Measurements from ENCODE around the gene ITIH1.
A peak's percentile ranks its signal among the peaks of the same experiment; 100 is the strongest.
"Not testable (repeated sequence)": the region's sequence is repeated elsewhere in the genome, so short reads cannot be mapped to it uniquely, and the experiment has no call there.

The ITIH1 gene

GRCh38 chr3:52777127-52777958 is at the start of gene ITIH1:
Gene ITIH1 (plus strand): TSS chr3:52777599. CDS start chr3:52777616, 17 bp downstream.
- no peak for DNase-seq (ENCODE audit: low read depth in 2 of 2)

GRCh38 chr3:52728753-52729152 is 48.6 kb upstream of the ITIH1 start:
- not testable (repeated sequence) for DNase-seq (ENCODE audit: low read depth in 2 of 2)

DNA sequence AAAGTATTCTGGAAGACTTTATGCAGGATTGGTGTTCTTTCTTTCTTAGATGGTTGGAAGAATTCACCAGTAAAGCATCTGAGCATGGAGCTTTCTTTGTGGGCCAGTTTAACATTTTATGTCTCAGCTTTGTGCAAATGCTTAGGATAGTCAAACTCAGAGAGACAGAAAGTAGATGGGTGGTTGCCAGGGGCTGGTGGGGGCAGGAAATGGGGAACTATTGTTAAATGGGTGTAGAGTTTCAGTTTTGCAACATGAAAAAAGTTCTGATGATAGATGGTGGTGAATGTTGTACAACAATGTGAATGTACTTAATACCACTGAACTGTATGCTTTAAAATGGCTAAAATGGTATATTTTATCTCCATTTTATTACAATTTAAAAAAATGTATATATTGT is 46.7 kb upstream of the ITIH1 start:
- no peak for DNase-seq (ENCODE audit: low read depth in 2 of 2)

- no peak for DNase-seq (ENCODE audit: low read depth in 2 of 2)
These were observed 45.8 kb upstream of the ITIH1 start for GRCh38 chr3:52731590-52731989.

DNA sequence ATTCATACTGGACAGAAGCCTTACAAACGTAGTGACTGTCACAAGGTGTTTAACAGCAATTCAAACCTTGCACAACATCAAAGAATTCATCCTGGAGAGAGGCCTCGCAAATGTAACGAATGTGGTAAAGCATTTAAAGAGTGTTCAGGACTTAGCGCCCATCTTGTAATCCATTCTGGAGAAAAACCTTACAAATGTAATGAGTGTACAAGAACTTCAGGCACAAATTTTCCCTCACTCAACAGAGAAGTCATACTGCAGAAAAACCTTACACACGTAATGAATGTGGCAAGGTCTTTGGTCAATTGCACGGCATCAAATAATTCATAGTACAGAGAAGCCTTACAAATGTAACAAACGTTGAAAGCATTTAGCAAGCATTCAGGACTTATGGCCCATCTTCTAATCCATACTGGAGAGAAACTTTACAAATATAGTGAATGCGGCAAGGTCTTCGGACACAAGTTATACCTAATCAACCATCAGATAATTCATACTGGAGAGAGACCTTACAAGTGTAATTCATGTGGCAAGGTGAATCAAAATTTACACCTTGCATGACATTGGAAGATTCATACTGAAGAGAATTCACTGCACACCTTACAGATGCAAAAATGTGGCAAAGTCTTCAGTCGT is 44.0 kb upstream of the ITIH1 start:
- DNase-seq (ENCODE audit: low read depth in 2 of 2): no peak

DNA sequence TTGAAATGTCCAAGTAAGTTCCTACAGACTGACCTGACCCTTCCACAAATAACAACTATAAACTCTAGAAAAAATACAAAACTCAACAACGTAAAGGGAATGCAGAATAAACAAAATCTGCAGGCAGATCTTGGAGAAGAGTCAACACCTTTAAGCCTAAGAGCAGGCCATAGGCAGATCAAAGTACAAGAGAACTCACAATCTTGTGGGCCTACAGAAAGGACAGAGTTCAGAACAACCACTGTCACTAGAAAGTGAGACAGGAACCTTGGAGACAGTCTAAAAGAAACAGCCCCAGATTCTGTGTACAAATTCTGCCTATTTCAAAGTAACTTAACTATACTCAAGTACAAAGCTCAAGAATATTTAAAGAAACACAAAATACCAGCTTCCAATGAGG is 37.7 kb upstream of the ITIH1 start:
- no peak for DNase-seq (ENCODE audit: low read depth in 2 of 2)

GRCh38 chr3:52742418-52743041 is 34.9 kb upstream of the ITIH1 start:
- no peak for DNase-seq (ENCODE audit: low read depth in 2 of 2)

- no peak for DNase-seq (ENCODE audit: low read depth in 2 of 2)
These were observed 34.2 kb upstream of the ITIH1 start for GRCh38 chr3:52743152-52743551.

DNA sequence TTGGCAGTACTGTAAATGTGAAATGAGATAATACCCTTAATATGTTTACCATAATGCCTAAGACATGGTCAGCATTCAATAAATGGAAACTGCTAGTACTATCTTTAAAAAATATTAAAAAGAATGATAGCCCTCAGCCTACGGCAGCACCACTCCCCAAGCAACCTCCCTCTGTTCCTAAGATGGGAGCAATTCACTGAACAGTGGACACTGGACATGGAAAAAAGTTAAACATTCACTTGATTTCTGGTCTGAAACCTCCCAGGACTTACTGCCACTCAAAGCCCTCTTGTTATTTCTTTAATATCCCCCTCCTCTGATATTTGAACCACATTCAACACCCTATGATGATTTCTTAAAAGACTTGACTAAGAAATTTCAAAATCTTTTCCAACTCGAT is 33.7 kb upstream of the ITIH1 start:
- no peak for DNase-seq (ENCODE audit: low read depth in 2 of 2)

DNA sequence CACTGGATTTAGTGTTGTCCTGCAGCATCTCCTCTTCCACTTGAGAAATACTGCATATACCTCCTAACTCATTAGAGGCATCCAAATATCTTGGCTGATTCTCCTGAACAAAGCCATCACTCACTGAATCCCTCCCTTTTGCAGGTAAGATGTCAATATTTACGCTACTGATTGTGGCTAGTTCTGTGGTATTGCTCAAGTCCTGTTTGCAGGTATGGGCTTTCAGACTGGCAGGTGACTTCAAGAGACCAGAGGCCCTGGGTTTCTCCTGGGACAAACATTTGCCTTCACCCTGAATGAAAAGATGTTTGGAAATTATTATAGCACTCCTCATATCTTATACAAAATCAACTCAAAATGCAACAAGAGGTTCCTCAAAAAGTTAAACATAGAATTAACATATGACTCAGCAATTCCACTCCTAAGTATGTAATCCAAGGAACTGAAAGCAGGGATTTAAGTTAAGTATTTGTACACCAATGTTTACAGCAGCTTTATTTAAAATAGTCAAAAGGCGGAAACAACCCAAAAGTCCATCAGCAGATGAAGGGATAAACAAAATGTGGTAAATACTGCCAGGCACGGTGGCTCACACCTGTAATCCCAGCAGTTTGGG is 25.2 kb upstream of the ITIH1 start:
- no peak for DNase-seq (ENCODE audit: low read depth in 2 of 2)

- no peak for DNase-seq (ENCODE audit: low read depth in 2 of 2)
These were observed 23.0 kb upstream of the ITIH1 start for GRCh38 chr3:52754373-52754772.

GRCh38 chr3:52756141-52756540 is 21.3 kb upstream of the ITIH1 start:
- DNase-seq (ENCODE audit: low read depth in 2 of 2): no peak

DNA sequence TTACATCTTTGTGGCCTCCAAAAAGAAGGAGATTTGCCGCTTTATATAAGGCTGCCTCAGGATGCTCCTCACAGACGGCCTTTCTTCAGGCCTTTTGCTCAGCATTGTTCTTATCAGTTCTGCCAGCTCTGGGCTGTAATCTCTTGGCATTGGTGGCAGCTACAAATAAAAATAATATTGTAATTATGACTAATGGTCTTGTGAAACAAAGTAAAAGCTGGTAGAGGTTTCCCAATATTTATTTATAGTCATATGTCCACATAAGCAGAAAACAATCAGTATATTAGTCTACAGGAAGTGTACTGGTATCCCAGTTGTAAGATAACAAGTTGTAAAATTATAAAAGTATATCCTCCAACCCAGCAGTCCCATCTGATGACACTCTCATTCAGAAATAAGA is 13.9 kb upstream of the ITIH1 start:
- no peak for DNase-seq (ENCODE audit: low read depth in 2 of 2)

- DNase-seq (ENCODE audit: low read depth in 2 of 2): no peak
These were observed 7.5 kb upstream of the ITIH1 start for GRCh38 chr3:52769786-52770455.

DNA sequence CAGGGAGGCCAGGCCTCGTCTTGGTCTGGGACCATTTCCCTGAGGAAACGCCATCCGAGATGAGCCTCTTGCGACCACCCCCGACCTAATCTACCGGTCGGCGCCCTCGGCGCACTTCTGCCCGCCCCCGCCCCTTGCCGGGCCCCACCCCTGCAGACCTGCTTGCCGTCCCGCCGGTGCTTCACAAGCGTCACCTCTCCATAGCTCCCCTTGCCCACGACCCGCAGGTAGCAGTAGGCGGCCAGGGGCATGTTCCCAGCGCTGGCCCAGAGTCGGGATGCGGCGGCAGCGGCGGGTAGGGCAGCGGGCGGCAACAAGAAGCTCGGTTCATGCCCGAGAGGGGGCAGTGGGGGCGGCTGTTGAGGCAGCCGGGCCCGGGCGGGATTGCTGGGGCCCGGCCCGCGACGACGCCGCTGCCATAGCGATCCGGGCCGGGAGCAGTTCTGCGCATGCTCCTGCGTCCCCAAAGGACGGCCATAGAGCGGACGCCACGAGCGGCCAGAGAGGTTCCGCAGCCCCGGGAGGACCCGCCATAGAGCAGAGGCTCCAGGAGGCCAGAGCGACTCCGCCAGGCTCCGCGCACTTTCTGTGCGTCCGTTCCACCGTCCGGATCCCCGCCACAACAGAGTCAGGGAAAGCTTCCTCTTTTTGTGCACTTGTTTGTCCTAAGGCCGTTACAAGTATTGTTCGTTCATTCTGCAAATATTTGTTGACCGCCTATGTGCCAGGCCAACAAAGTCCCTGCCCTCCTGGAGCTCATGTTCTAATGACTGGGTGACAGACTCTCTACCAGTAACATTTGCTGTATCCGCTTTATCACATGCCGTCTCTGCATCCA is 6.7 kb upstream of the ITIH1 start, which contains the start of gene NEK4:
TSS of gene NEK4 (minus strand) at position 445 of the 838 bp plus-strand sequence. CDS start at position 251, 194 bp downstream.
- peak; percentile 80 to 85 for DNase-seq (ENCODE audit: low read depth in 2 of 2)

DNA sequence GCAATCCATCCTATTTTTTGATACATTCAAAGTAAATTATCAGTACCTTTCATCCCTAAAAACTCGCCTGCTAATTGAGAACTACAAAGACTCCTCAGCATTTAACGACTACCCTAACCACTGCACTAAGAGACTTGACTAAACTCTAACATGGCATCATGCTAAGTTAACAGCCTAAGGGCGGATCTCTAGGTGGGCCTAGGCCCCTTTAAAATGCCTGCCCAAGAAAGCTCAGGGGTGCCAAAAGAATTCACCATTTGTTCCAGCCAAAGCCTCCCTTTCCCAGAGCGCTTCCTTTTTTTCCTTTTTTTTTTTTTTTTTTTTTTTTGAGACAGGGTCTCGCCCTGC is 6.1 kb upstream of the ITIH1 start:
- DNase-seq (ENCODE audit: low read depth in 2 of 2): no peak

DNA sequence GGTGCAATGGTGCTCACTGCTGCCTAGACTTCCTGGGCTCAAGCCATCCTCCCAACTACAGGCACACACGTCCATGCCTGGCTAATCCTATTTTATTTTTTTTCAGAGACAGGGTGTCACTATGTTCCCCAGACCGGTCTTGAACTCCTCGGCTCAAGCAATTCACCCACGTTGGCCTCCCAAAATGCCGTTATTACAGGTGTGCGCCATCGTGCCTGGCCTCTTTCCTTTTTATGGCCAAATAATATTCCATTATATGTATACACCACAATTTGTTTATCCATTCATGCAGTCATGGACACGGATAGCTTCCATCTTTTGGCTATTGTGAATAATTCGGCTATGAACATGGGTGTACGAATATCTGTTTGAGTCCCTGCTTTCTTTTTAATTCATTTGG is 5.7 kb upstream of the ITIH1 start:
- DNase-seq (ENCODE audit: low read depth in 2 of 2): no peak

DNA sequence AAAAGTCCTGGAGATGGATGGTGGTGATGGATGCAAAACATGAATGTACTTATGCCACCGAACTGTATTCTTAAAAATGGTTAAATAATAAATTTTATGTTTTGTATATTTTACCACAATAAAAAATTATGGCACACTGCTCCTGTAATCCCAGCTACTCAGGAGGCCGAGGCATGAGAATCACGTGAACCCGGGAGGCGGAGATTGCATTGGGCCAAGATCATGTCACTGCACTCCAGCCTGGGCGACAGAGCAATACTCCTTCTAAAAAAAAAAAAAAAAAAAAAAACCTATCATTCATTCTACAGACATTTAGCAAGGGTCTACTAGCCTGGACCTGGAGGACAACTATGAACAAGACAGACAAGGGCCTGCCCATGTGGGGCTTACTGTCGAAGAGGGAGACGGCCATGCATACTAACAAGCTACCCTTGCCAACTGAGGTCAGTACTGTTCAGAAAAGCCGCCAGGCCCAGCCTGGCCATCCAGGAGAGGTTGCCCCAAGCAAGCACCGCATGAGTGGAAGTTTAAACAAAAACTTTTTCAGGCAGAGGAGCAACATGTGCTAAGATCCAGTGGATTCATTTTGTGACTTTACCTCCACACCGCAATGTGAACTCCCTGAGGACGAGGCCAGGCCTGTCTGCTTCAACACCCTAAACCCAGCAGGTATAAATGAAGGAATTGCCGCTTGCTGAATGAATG is 3.9 kb upstream of the ITIH1 start:
- no peak for DNase-seq (ENCODE audit: low read depth in 2 of 2)

GRCh38 chr3:52774066-52774713 is 3.2 kb upstream of the ITIH1 start:
- no peak for DNase-seq (ENCODE audit: low read depth in 2 of 2)
